Coronary artery (tissue), 2 donors: ENCODE measurements around the gene PBX4.

Experiments
- DNase-seq: peaks from one replicate; pipeline ENCODE4 v3.0.0-alpha.2; 2017; ENCODE audit warnings: low spot score
- H3K27ac ChIP-seq, 2 donors: fragments of 200-600 bp; sonication (generic); one replicate each; pipeline ENCODE4 v1.5.1; 2016 to 2019
- H3K4me3 ChIP-seq: fragments of 200-600 bp; sonication (generic); 2 replicates; pipeline ENCODE4 v1.5.1; 2016; ENCODE audit warnings: mild to moderate bottlenecking, moderate library complexity
- TF ChIP-seq, protein P1 (sequence below): fragments of 200-600 bp; sonication (generic); IDR thresholded peaks from one replicate; pipeline ENCODE4 v1.5.1; 2019; ENCODE audit warnings: antibody characterized with exemption

PBX4 gene

DNA sequence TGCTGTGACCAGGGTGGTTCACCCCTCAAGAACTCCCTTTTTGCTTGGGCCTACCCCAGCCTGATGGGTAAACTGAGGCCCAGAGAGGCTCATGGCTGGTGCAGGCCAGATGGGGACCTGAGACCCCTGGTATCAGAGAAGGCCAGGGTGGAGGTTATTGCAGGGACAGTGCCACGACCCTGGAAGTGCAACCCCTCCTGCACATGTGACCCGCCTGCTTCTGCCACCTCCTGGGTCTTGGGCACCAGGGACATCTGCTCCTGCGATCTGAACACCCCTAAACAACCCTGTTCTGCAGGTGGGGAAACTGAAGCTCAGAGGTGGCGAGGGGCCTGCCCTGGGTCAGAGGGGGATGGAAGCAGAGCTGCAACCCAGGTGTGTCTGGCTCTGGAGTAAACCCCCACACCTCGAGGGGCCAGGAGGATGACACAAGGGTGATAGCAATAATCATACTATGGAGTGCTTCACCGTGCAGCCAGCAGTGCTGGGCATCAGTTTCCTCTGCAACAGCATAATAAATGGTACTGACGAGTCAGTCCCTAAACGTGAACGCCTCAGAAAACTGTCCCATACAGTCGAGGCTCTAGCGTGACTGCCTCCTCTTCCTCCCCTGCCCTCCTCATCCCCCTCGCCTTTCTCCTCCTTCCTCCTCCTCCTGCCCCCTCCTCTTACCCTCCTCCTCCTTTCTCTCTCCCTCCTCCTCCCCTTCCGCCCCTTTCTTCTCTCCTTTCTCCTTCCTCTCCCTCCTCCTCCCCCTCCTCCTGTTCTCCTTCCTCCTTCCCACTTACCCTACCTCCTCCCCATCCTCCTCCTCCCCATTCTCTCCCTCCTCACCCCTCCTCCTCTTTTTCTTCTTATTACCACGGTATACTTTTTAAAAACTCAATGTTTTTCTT lies 85.4 kb downstream of the PBX4 start:
- Histone ChIP-seq H3K4me3 (no peak overlapping the region), H3K27ac (no peak overlapping the region)
- DNase-seq = no peak
- TF ChIP-seq, protein P1, sequence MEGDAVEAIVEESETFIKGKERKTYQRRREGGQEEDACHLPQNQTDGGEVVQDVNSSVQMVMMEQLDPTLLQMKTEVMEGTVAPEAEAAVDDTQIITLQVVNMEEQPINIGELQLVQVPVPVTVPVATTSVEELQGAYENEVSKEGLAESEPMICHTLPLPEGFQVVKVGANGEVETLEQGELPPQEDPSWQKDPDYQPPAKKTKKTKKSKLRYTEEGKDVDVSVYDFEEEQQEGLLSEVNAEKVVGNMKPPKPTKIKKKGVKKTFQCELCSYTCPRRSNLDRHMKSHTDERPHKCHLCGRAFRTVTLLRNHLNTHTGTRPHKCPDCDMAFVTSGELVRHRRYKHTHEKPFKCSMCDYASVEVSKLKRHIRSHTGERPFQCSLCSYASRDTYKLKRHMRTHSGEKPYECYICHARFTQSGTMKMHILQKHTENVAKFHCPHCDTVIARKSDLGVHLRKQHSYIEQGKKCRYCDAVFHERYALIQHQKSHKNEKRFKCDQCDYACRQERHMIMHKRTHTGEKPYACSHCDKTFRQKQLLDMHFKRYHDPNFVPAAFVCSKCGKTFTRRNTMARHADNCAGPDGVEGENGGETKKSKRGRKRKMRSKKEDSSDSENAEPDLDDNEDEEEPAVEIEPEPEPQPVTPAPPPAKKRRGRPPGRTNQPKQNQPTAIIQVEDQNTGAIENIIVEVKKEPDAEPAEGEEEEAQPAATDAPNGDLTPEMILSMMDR = no peak

DNA sequence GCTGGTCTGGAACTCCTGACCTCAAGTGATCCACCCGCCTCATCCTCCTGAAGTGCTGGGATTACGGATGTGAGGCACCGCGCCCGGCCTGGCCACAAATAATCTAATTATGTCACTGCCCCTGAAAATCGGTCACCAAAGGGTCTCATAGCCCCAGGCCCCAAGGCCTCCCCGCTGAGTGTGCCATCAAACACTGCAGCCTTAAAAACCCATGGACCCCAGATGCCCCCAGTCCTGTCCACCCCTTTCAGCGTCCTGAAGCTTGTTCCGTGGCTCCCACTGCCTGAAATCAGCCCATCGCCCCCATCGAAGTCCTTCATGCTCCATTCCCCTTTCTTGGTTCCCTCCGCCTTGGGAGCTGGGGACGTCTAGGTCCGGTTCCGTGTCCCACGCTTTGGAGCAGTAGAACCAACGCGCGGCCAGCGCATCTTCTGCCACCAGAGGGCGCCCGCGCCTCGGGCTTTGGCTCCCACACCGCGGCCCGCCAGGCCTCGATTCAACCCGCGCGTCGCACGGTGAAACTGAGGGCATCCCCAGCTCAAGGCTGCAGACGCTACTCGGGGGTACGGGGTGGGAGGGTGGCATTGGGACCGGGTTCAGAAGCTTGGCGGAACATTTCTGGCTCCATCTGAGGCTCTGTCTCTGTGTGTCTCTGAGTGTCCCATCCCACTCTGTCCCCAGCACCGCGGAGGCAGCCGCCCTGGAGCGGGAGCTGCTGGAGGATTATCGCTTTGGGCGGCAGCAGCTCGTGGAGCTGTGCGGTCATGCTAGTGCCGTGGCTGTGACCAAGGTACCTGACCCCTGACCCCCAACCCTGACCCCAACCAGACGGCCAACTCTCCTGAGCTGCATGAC lies 86.3 kb downstream of the PBX4 start:
- no peak overlapping the region for H3K27ac ChIP-seq
- DNase-seq = no peak
- TF ChIP-seq, protein P1 = peak; percentile 96
- peak overlapping the region; percentile 37 for H3K4me3 ChIP-seq

DNA sequence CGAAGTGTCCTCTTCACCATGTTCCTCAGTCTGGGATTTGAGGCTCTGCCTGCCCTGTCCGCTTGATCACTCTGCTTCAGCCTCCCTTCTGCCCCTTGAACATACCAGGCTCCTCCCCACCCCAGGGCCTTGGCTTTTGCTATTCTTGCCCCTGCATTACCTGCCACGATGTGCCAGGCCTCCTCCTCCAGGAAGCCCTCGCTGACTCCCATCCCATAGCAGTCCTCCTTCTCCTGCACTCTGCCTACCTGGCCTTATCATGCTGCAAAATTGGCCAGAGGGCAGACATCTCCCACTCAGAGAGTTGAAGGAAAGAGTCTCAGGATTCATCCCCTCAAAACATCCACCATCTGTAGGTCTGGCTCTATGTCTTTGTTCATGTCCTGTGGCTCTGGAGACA lies 87.6 kb downstream of the PBX4 start:
- Histone ChIP-seq H3K4me3 (no peak overlapping the region), H3K27ac (no peak overlapping the region)
- DNase-seq = no peak
- TF ChIP-seq, protein P1 = no peak

DNA sequence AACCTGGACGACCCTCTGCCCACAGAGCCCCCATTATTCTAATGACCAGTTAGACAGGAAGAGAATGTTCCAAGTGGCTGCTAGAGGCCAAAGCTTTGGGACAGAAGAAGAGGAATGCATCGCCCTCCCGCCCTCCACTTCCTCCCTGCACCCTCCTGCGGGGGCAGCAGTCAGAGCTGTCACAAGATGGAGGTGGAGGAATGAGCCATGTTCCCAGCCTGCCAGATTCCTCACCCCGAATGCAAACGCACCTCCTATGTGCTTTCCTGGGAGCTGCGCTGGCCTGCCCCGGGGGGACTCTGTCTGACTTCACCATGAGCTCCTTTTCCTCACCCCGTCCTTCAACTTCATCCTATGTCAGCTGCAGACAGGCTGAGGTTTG lies 88.1 kb downstream of the PBX4 start:
- DNase-seq = no peak
- TF ChIP-seq, protein P1 = no peak
- no peak overlapping the region for H3K4me3 ChIP-seq

DNA sequence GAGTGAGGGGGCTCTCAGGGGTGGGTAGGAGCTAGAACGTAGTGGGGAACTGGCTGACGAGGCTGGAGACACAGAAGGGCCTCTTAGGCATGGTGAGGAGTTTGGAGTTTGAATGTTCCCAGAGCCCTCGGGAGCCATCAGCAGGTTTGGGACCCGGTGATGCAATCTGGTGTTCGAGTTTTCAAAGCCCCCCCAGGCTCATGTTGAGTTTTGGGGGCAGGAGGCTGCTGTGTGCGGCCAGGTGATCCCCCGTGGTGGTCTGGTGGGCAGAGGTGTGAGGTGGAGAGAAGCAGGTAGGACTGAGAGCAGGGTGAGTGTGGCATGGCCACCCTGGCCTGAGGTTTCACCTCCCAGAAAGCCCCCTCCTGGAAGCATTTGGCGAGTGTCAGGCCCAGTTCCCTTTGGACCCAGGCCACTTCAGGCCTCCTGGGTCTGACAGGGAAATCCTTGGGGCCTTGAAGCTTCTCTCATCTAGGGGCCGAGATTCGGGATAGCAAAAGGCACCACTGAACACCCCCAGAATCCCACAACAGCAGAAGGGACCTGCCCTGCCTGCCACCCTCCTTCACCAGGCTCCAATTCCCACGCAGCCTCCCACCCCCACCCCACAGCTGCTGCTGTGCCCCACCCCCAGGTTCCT lies 88.6 kb downstream of the PBX4 start:
- TF ChIP-seq, protein P1 = no peak
- no peak for DNase-seq
- Histone ChIP-seq H3K4me3 (no peak overlapping the region), H3K27ac (no peak overlapping the region)

More for the DNA sequence above, 88.1 kb downstream of the PBX4 start:
- H3K27ac ChIP-seq = no peak overlapping the region

DNA sequence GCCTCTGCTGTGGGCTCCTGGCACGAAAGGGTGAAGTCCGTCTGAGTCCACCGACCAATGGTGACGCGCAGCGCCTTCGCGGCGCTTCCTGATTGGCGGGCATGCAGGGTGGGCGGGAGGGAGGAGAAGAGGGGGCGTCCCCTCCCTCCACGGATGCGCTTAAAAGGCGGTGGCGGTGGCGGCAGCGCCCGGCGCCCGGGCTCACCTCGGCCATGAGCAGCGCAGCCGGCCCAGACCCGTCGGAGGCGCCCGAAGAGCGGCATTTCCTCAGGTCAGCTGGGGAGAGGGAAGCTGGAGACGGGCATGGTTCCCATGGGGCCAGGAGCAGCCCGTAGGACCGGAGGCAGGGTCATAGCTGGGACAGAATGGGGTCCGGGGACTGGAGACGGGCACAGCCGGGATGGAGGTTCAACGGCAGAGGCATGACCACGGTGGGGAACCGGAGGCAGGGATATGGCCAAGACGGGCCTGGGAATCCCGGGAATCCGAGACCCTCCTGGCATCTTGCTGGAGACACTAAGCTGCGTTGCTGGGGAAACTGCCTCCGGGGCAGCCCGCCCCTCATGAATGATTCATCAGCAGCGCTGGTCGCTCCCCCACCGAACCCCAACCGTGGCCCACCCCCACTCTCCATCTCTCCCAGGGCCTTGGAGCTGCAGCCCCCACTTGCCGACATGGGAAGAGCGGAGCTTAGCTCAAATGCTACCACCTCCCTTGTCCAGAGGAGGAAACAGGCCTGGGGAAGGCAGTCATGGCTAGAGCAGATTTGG lies 89.6 kb downstream of the PBX4 start, which contains the start of gene YJEFN3:
Gene YJEFN3 (plus strand): TSS at position 191 of the 770 bp plus-strand sequence. CDS start 22 bp downstream, at position 213.
- TF ChIP-seq, protein P1 = no peak
- peak within 1 kb of the TSS; percentile 34 for H3K4me3 ChIP-seq
- no peak within 1 kb of the TSS for H3K27ac ChIP-seq
- DNase-seq = no peak
